GM12892 (cell line): ENCODE measurements around the gene TIMM17B.

ENCODE experiments used
- DNase-seq: peaks from one replicate; pipeline ENCODE4 v3.0.0; 2011; ENCODE audit not compliant: insufficient read length
- FAIRE-seq: peaks from 2 replicates; lab custom pipeline; 2011; peaks lifted over from hg19 to GRCh38; lab: Jason Lieb, UNC
- POLR2A ChIP-seq: IDR thresholded peaks from 2 replicates; pipeline ENCODE4 v1.6.1; 2011; ENCODE audit warnings: low read depth, low read length, control low read depth
- POLR2AphosphoS5 ChIP-seq: IDR thresholded peaks from 2 replicates; pipeline ENCODE4 v1.6.1; 2011; ENCODE audit warnings: low read depth, low read length, control low read depth
- TAF1 ChIP-seq: IDR thresholded peaks from 2 replicates; pipeline ENCODE4 v1.6.1; 2011; ENCODE audit warnings: low read depth, mild to moderate bottlenecking, control low read depth, low read length, borderline replicate concordance

The TIMM17B gene

DNA sequence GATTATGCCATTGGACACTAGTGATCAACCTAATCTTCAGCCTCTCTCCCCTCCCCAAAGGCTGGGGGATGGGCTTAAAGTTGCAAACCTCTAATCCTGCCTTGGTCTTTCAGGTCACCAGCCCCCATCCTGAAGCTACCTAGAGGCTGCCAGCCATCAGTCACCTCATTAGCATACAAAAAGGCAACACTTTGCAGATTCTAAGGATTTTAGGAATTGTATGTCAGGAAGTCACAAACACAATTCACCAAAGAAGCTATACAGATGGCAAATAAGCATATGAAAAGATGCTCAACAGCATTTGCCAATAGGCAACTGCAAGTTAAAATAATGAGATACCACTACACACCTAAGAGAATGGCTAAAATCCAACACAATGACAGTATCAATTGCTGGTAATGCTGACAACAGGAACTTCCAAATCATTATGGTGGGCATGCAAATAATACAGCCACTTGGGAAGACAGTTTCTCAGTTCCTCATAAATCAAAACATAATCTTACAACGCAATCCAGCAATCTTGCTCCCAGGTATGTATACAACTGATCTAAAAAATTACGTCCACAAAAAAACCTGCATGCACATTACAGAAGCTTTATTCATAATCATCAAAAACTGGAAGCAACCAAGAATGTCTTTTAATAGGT is 30.3 kb upstream of the TIMM17B start:
- TF ChIP-seq TAF1 = no peak
- TF ChIP-seq POLR2A = no peak
- TF ChIP-seq POLR2AphosphoS5 = no peak
- FAIRE-seq (no peak), DNase-seq (no peak)

DNA sequence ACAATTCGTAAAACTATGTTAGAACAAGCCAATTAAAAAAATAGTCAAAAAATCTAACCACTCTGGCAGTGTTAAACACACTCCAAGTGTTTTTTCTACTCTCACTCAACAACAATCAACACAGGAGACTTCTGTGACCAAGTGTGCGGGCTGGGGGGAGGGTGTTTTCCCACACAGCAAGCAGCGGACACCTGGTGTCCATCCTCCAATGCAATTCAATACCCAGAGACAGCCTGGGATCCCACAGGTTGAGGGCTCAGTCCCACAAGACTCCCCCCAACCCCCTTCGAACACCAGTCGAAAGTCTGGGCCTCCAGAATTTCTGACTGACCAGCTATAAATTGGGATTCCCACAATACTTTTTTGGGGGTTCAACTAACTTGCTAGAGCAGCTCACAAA is 29.6 kb upstream of the TIMM17B start:
- FAIRE-seq (no peak), DNase-seq (no peak)
- TF ChIP-seq POLR2A (no peak), POLR2AphosphoS5 (no peak), TAF1 (no peak)

DNA sequence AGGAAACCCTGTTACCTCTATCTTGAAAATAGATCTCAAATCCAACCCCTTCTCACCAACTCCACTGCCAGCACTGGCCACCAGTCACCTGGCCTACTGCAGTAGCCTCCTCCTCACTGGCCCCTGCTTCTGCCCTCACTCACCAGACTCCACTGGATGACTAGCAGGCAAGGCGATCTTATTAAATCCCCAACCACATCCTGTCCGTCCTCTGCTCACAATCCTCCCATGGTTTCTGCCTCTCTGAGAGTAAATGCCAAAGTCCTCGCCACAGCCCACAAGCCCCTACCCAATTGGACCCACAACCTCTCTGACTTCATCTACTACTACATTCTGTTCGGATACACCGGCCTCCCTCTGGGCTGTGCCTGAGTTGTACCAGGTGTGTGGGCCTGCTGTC is 26.7 kb upstream of the TIMM17B start:
- TF ChIP-seq POLR2A (no peak), TAF1 (no peak), POLR2AphosphoS5 (no peak)
- FAIRE-seq = no peak
- DNase-seq = no peak

DNA sequence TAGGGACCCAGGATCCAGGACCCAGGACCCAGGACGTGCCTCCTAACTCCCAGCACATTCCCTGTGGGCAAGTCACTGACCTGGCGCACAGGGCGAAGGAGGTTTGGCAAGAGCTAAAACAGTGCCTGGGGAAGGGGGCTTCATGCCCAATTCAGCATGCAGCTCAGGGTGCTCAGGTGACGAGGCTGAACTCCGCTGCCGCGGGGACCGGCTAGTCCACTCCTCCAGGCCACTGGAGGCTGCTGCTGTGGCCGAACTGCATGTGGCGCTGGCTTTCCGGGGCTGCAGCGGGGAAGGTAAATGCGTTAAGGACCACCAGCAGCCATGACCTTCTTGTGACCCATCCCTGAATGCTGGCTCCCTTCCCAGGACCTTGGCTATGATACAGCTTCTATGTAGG is 26.2 kb upstream of the TIMM17B start:
- no peak for FAIRE-seq
- TF ChIP-seq TAF1 (no peak), POLR2AphosphoS5 (no peak), POLR2A (no peak)
- DNase-seq = no peak

DNA sequence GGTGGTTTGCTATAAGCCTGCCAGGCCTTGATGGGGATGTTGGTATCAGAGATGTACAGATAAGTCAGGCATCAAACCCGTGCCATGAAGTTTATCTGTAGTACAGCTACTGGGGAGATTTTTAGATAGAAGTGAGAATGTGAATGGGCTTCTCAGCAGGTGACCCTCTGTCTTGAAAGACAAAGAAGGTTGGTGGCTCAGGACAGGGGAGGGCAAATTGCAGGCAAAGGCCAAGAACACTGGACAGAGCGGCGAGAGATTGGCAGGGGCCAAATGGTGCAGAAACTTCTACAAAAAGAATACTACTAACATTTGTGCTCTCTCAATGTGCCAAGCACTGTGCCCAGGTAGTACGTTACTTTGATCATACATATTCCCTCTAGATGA is 23.1 kb upstream of the TIMM17B start:
- DNase-seq (no peak), FAIRE-seq (no peak)
- no peak for TF ChIP-seq POLR2A
- no peak for TF ChIP-seq POLR2AphosphoS5
- no peak for TF ChIP-seq TAF1

DNA sequence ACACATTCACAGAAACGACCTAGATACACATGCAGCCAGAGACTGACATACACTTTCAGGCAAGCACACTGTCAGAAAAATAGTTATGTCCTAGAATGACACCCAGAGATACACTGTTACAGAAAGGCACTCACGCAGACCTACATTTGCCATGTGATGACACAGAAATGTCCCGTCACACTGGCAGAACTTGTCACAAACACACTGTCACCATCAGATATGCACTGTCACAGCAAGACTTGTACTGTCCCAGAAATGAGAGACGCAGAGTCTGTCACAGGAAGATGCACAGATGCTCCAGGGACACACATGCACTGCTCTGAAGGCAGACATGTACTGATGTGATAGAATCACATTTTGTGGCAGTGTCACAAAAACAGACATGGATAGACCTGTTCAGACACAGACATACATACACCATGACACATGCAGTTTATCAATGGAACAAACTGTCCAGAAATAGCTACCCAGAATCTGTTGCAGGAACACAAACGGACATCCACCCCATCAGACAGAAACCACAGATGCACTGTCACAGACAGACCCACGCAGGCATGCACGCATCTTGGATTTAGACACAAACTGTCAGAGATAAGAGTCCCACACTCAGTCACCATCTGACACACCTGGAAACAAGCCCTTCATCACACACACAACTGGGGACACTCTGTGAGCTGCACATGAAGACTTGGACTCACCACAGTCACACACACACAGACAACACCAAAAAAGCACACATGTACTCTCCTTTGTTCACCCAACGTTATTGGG is 22.6 kb upstream of the TIMM17B start:
- DNase-seq = no peak
- peak; percentile 72 for FAIRE-seq
- TF ChIP-seq TAF1 = no peak
- peak; percentile 18; the same call in 1 of the 2 replicates for TF ChIP-seq POLR2AphosphoS5

DNA sequence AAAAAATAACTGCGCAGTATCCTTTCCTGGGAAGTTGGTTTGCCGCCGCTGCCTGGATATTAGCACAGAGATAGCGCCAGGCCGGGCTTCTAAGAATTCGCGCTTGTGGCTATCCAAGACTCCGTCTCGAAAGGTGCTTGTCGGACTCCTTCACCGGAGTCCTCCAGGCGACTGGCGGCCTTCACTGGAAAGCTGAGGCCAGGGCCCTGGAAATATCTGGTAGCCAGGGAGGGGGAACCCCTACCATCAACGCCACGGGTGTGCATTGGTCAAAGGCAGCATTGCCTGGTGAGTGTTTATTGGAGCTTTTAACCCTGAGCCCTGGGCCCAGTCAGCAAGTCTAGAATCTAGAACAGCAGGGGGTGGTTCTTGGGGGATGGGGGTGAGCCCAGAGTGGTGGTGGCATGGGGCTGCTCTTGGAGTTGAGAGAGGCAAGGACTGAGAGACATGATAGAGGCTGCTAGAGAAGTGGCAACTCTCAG is 21.8 kb upstream of the TIMM17B start:
- TF ChIP-seq POLR2AphosphoS5 = no peak
- DNase-seq (no peak), FAIRE-seq (peak; percentile 9)

DNA sequence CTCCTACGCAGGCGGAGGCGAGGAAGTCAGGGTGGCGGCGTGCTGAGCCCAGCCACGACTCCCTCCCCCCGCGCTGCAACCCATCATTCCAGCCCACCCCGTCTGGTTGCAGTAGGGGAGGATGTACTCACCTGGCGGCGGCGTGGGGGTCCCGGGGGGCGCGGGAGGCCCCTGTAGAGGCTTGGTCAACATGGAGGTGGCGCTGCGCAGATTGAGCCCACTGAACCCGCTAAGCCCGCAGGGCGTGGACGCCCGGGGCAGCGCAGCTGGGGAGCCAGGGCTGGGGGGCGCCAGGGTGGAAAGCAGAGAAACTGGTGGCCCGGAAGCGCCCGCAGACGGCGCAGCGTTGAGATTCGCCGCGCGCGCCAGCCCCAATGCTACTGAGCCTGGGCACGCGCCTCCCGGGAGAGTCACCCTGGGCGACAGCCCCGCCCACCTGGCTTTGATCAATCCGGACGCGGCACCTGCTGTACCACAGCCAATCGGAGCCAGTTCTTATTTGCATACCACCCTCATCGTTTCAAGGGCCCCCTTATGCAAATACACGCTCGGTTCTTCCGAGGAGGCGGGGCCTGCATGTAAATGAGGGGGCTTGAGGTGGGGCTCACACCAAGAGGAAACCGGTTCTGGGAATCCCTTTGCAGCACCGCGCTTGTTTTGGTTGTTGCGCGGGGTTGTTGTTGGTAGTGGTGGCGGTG is 21.2 kb upstream of the TIMM17B start, which contains the start of gene PIM2:
TSS of gene PIM2 (minus strand) at position 382 of the 698 bp plus-strand sequence. CDS start at position 192, 190 bp downstream.
- TF ChIP-seq POLR2AphosphoS5 (peak; percentile 94), POLR2A (peak; percentile 98), TAF1 (peak; percentile 97)
- FAIRE-seq = peak; percentile 94
- peak; percentile 77 for DNase-seq

DNA sequence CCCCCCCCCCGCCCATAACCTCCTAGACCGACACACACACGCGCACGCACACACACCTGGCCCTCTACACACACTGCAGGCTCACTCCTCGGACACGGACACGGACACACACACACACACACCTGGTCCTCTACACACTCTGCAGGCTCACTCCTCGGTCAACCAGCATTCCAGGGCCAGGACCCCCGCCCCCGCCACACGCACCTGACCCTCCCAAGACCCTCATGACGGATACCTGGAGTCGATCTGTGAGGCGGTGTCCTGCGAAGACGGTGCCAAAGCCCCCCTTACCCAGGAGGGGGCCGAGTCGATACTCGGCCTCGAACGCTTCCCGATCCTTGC is 20.7 kb upstream of the TIMM17B start:
- FAIRE-seq (peak; percentile 30), DNase-seq (no peak)
- TF ChIP-seq POLR2AphosphoS5 = no peak

DNA sequence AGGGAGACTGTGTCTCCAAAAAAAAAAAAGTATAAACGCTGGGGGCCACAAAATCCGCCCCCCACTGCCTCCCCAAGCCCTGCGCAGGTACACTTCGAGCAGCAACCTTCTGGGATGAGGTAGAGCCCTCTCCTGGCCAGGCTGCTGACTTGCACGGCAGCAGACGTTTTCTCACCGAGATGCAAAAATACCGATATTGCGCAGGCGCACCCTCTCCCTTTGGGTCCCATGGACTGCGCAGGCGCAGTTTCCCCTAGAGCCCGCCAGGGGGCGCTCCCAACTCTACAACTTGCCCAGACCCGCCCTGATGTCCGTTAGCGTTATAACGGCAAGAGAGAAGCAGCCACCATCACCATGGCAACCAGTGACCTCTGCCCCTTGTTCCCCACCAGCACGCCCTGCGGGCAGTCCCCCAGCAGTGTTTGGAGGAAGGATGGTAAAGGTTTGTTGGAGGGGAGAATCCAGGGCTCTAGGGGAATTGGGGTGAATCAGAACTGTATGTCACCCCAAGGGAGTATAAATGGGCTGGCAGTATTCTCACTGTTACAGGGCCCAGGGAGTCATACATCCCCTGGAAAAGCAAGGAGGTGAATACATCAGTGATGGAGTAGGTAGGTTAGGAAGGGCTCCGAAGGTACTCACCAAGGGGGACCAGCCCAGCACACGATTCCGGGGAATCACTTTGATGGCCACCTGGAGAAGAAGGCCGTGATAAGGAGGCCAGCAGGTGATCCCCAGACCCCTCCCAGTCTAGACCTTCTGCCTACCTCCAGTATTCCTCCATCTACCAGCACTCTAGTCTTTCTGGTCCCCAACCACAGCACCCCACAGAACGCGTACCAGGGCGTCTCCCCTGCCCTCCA is 19.8 kb upstream of the TIMM17B start:
- FAIRE-seq (peak; percentile 98), DNase-seq (peak; percentile 70)
- TF ChIP-seq POLR2A (peak; percentile 13; the same call in 1 of the 2 replicates), TAF1 (no peak)

DNA sequence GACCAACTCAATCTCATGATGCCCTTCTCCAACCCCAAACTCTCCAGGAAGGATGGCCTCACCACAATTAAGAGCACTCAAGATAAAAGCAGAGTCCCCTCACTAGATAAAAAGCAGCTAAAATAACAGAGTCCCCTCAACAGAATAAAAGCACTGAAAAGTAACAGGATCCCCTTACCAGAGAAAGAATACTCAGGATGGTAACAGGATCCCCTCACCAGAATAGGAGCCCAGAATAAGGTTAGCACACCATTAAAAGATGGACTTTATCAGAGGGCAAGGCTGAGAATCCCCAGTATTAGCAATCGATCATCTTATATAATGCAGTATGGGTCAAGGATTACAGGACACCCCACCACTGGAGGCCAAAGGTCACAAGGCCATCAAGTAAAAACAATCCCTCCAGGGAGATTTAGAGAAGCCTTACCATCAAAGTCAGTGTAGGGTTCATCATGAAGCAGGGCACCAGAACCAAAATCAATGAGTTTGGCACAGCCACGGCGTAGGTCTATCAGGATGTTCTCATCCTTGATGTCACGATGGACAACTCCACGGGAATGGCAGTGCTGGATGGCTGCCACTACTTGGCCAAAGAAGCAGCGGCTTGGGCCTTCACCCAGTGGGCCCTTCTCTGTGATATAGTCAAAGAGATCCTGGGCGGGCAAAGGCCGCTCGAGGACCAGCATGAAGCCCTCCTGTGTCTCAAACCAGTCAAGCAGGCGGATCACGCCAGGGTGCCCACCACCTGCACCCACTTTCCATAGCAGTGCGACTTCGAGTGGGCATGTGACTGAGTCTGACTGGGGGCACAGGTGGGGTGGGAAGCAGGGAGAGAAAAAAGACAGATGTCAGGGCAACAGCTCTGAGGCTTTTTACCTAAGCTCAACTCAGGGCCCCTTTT is 17.3 kb upstream of the TIMM17B start:
- no peak for DNase-seq
- no peak for FAIRE-seq
- TF ChIP-seq POLR2A = no peak
- TF ChIP-seq TAF1 = no peak
- no peak for TF ChIP-seq POLR2AphosphoS5
